Naive thymus-derived CD4-positive, alpha-beta T cell (primary cell): ENCODE data around the gene ELMO2. TPM values are rescaled to one million over a fixed set of nuclear protein-coding genes. Genes with fewer than 3 reads are reported as not detected.
A peak's percentile ranks its signal among the peaks of the same experiment; 100 is the strongest.

ENCODE experiments used
- ATAC-seq: fragments of 150-1000 bp; cut with Tn5 transposase; 2 replicates; pipeline ENCODE4 v1.10.0; 2021; ENCODE audit warnings: mild to moderate bottlenecking, moderate library complexity
- CTCF ChIA-PET: fragments of 350-600 bp; sonication (Branson Sonifier 250); formaldehyde crosslinking; loops from one replicate; lab custom pipeline; 2021; ENCODE audit warnings: antibody characterized with exemption; lab: Charles Lee
- POLR2A ChIA-PET: fragments of 350-600 bp; sonication (Branson Sonifier 250); formaldehyde crosslinking; loops from one replicate; lab custom pipeline; 2021; ENCODE audit warnings: antibody characterized with exemption, inconsistent platforms; lab: Charles Lee
- DNase-seq, 9 donors: peaks; one replicate each; pipeline versions ENCODE4 v3.0.0 to v3.0.0-alpha.2; 2020 to 2022; ENCODE audit warnings: mixed read lengths in 1 of 9
- H3K27ac ChIP-seq: one replicate; pipeline ENCODE4 v1.7.0; 2013; ENCODE audit warnings: mild to moderate bottlenecking, low read depth, low read length, moderate library complexity
- H3K27me3 ChIP-seq, 2 donors: one replicate each; pipeline ENCODE4 v1.7.0; 2013; ENCODE audit warnings: low read length in 2 of 2, mild to moderate bottlenecking in 2 of 2, moderate library complexity in 2 of 2; ENCODE audit not compliant: control insufficient read depth in 2 of 2, insufficient read depth in 2 of 2
- H3K36me3 ChIP-seq, 3 experiments: 1 replicate in 2 of 3; 2 replicates in 1 of 3; pipeline ENCODE4 v1.7.0; 2013; ENCODE audit warnings: low read length in 3 of 3, mild to moderate bottlenecking in 3 of 3, moderate library complexity in 1 of 3; ENCODE audit not compliant: insufficient read depth in 3 of 3, control insufficient read depth in 2 of 3
- H3K4me1 ChIP-seq, 2 donors: one replicate each; pipeline ENCODE4 v1.7.0; 2013; ENCODE audit warnings: low read length in 2 of 2, mild to moderate bottlenecking in 2 of 2, moderate library complexity in 1 of 2; ENCODE audit not compliant: control insufficient read depth in 2 of 2, insufficient read depth in 2 of 2
- H3K4me3 ChIP-seq: 2 replicates; pipeline ENCODE4 v1.7.0; 2013; ENCODE audit warnings: mild to moderate bottlenecking, low read length
- H3K9me3 ChIP-seq, 3 experiments: 1 replicate in 2 of 3; 2 replicates in 1 of 3; pipeline ENCODE4 v1.7.0; 2013; ENCODE audit warnings: low read length in 3 of 3; ENCODE audit not compliant: control insufficient read depth in 2 of 3
- H3K27ac Mint-ChIP-seq, 9 donors: one replicate each; pipeline ENCODE4 v1.8.0; 2020 to 2022; ENCODE audit warnings: mixed read lengths in 9 of 9, mild to moderate bottlenecking in 8 of 9, moderate library complexity in 5 of 9, inconsistent platforms in 2 of 9
- H3K27me3 Mint-ChIP-seq, 5 donors: one replicate each; pipeline ENCODE4 v1.8.0; 2021 to 2022; ENCODE audit warnings: mixed read lengths in 5 of 5, mild to moderate bottlenecking in 1 of 5
- H3K36me3 Mint-ChIP-seq, 5 donors: one replicate each; pipeline ENCODE4 v1.8.0; 2020 to 2022; ENCODE audit warnings: mixed read lengths in 5 of 5, mild to moderate bottlenecking in 3 of 5, inconsistent platforms in 1 of 5
- H3K4me1 Mint-ChIP-seq, 7 donors: one replicate each; pipeline ENCODE4 v1.8.0; 2020 to 2022; ENCODE audit warnings: mixed read lengths in 7 of 7, mild to moderate bottlenecking in 3 of 7, inconsistent platforms in 1 of 7
- H3K4me3 Mint-ChIP-seq, 10 donors: one replicate each; pipeline ENCODE4 v1.8.0; 2020 to 2022; ENCODE audit warnings: mild to moderate bottlenecking in 10 of 10, mixed read lengths in 10 of 10, moderate library complexity in 6 of 10, inconsistent platforms in 2 of 10
- H3K9me3 Mint-ChIP-seq, 11 donors: one replicate each; pipeline ENCODE4 v1.8.0; 2020 to 2022; ENCODE audit warnings: mixed read lengths in 11 of 11, mild to moderate bottlenecking in 4 of 11, inconsistent platforms in 1 of 11, moderate library complexity in 1 of 11
- intact Hi-C, 2 donors: fragments of 100-400 bp; cut with micrococcal nuclease; formaldehyde crosslinking; loops; one replicate each; pipeline ENCODE4 v1.15.1; 2023
- polyA plus RNA-seq, 2 donors: library from polyadenylated mRNA; unstranded; fragments of 300-500 nt; fragmentation: Illumina TruSeq; gene quantifications; one replicate each; pipeline ENCODE4 v1.2.3, GENCODE V29; 2021
- total RNA-seq, 6 experiments: library from RNA in 5 of 6; stranded (reverse) in 5 of 6; gene quantifications; 1 replicate in 5 of 6; 2 replicates in 1 of 6; pipeline ENCODE4 v1.2.3 and lab custom pipeline; 2021 to 2026

Gene ELMO2
- total and polyA plus RNA-seq, 7 experiments from 2014 or later: 35.6 to 104 (median 52.3) TPM

GRCh38 chr20:46411637-46412036 lies 5.2 kb upstream of the ELMO2 start:
- POLR2A ChIA-PET: interaction anchor here (1.7 kb wide), 1 partner anchor 46 kb away, joined by 4 read pairs; no protein-coding TSS in a partner anchor
- DNase-seq: no peak
- Mint-ChIP-seq H3K27me3 (peaks cover 4 to 43% (median 21%) of the 10 kb centered on the region in 5 donors), H3K9me3 (peaks cover 0 to 4% (median 0%) of the 10 kb centered on the region in 11 donors), H3K27ac (peak overlapping the region in 1 of 9 donors; percentile 32), H3K36me3 (peaks cover 0 to 4% (median 0%) of the 10 kb centered on the region in 5 donors), H3K4me1 (peaks cover 13 to 31% (median 28%) of the 10 kb centered on the region in 7 donors), H3K4me3 (no peak overlapping the region)
- no peak for ATAC-seq
- Histone ChIP-seq H3K4me1 (peaks cover 9 to 11% of the 10 kb centered on the region in 2 donors), H3K27ac (no peak overlapping the region), H3K4me3 (no peak overlapping the region), H3K9me3 (no peaks in the 10 kb centered on the region), H3K27me3 (no peaks in the 10 kb centered on the region), H3K36me3 (no peaks in the 10 kb centered on the region)
- CTCF ChIA-PET: interaction anchor here (0.6 to 2.7 kb wide), 8 partner anchors 9 to 109 kb away, joined by 3 to 14 read pairs (median 3); no protein-coding TSS in a partner anchor
- intact Hi-C loops: loop anchor here (1.0 kb wide), 1 partner anchor 104 kb away; no protein-coding TSS in a partner anchor

GRCh38 chr20:46408281-46408731 lies 1.9 kb upstream of the ELMO2 start:
- Histone ChIP-seq H3K4me1 (peaks cover 22 to 31% of the 10 kb centered on the region in 2 donors), H3K36me3 (peaks cover 0 to 7% (median 0%) of the 10 kb centered on the region in 3 experiments), H3K27ac (no peak overlapping the region), H3K4me3 (no peak overlapping the region), H3K9me3 (no peaks in the 10 kb centered on the region), H3K27me3 (no peaks in the 10 kb centered on the region)
- Mint-ChIP-seq H3K27me3 (peaks cover 0 to 17% (median 3%) of the 10 kb centered on the region in 5 donors), H3K4me3 (peak overlapping the region in 2 of 10 donors; percentile 5 to 96), H3K4me1 (peaks cover 28 to 59% (median 51%) of the 10 kb centered on the region in 7 donors), H3K9me3 (no peaks in the 10 kb centered on the region), H3K36me3 (peaks cover 0 to 7% (median 0%) of the 10 kb centered on the region in 5 donors), H3K27ac (peak overlapping the region in 3 of 9 donors; percentile 62 to 96 (median 90))
- intact Hi-C loops: no loop called here
- ChIA-PET POLR2A (interaction anchor here (0.7 to 4.5 kb wide), 3 partner anchors 39 to 59 kb away, joined by 3 to 69 read pairs (median 5); no protein-coding TSS in a partner anchor), CTCF (interaction anchor here (1.0 to 3.0 kb wide), 5 partner anchors 35 to 101 kb away, joined by 4 to 17 read pairs (median 12); no protein-coding TSS in a partner anchor)
- ATAC-seq: no peak
- DNase-seq: no peak

GRCh38 chr20:46407671-46407996 lies 1.2 kb upstream of the ELMO2 start:
- Mint-ChIP-seq H3K4me3 (peak overlapping the region; percentile 5 to 96 (median 95)), H3K27ac (peak overlapping the region in 8 of 9 donors; percentile 87 to 97 (median 94)), H3K27me3 (peaks cover 0 to 12% (median 0%) of the 10 kb centered on the region in 5 donors), H3K4me1 (peaks cover 32 to 66% (median 58%) of the 10 kb centered on the region in 7 donors), H3K9me3 (no peaks in the 10 kb centered on the region), H3K36me3 (peaks cover 0 to 10% (median 0%) of the 10 kb centered on the region in 5 donors)
- ChIA-PET POLR2A (interaction anchor here (0.9 to 4.5 kb wide), 7 partner anchors 11 to 473 kb away, joined by 3 to 69 read pairs (median 4); partner anchors contain the start of gene PCIF1), CTCF (interaction anchor here (1.0 to 3.0 kb wide), 7 partner anchors 34 to 421 kb away, joined by 3 to 17 read pairs (median 9); no protein-coding TSS in a partner anchor)
- DNase-seq (no peak), ATAC-seq (no peak)
- Histone ChIP-seq H3K9me3 (no peaks in the 10 kb centered on the region), H3K4me3 (no peak overlapping the region), H3K27ac (peak overlapping the region; percentile 97), H3K27me3 (no peaks in the 10 kb centered on the region), H3K4me1 (peaks cover 26 to 37% of the 10 kb centered on the region in 2 donors), H3K36me3 (peaks cover 0 to 7% (median 0%) of the 10 kb centered on the region in 3 experiments)
- intact Hi-C loops: loop anchor here (2.0 kb wide), 1 partner anchor 281 kb away; the partner anchor contains the start of gene TP53RK (in 2 of the 2)

GRCh38 chr20:46406986-46407670 lies 713 bp upstream of the ELMO2 start:
- Mint-ChIP-seq H3K4me3 (peak overlapping the region; percentile 88 to 97 (median 95)), H3K27me3 (peaks cover 0 to 8% (median 0%) of the 10 kb centered on the region in 5 donors), H3K36me3 (peaks cover 0 to 14% (median 0%) of the 10 kb centered on the region in 5 donors), H3K4me1 (peaks cover 37 to 71% (median 63%) of the 10 kb centered on the region in 7 donors), H3K27ac (peak overlapping the region; percentile 87 to 97 (median 93)), H3K9me3 (peaks cover 0 to under 1% (median 0%) of the 10 kb centered on the region in 11 donors)
- ChIA-PET CTCF (interaction anchor here (0.5 to 3.0 kb wide), 9 partner anchors 43 to 637 kb away, joined by 3 to 17 read pairs (median 4); no protein-coding TSS in a partner anchor), POLR2A (interaction anchor here (0.9 to 4.5 kb wide), 10 partner anchors 8 to 472 kb away, joined by 3 to 69 read pairs (median 4); partner anchors contain the start of gene PCIF1)
- peaks cover 31 to 42% of the 10 kb centered on the region in 2 donors for H3K4me1 ChIP-seq
- H3K27ac ChIP-seq: peak overlapping the region; percentile 97
- H3K4me3 ChIP-seq: peak overlapping the region; percentile 86
- H3K27me3 ChIP-seq: no peaks in the 10 kb centered on the region
- intact Hi-C loops: loop anchor here (1.0 to 2.0 kb wide), 7 partner anchors 43 to 472 kb away; partner anchors contain the start of genes TP53RK (in 2 of the 2) and ZNF335 (in 1 of the 2)
- no peaks in the 10 kb centered on the region for H3K9me3 ChIP-seq
- peak; percentile 57 for ATAC-seq
- peak; percentile 56 to 85 (median 82) for DNase-seq
- H3K36me3 ChIP-seq: peaks cover 0 to 7% (median 0%) of the 10 kb centered on the region in 3 experiments

GRCh38 chr20:46402331-46402811 lies 4.0 kb downstream of the ELMO2 start:
- peak overlapping the region; percentile 16 to 87 (median 74) for H3K4me3 Mint-ChIP-seq
- H3K36me3 ChIP-seq: peaks cover 0 to 13% (median 4%) of the 10 kb centered on the region in 3 experiments
- ChIA-PET CTCF (interaction anchor here (1.0 to 1.4 kb wide), 3 partner anchors 9 to 95 kb away, joined by 3 read pairs; no protein-coding TSS in a partner anchor), POLR2A (interaction anchor here (3.4 kb wide), 1 partner anchor 38 kb away, joined by 47 read pairs; no protein-coding TSS in a partner anchor)
- intact Hi-C loops: no loop called here
- H3K9me3 ChIP-seq: no peaks in the 10 kb centered on the region
- DNase-seq (no peak), ATAC-seq (no peak)
- no peaks in the 10 kb centered on the region for H3K27me3 ChIP-seq
- no peaks in the 10 kb centered on the region for H3K27me3 Mint-ChIP-seq
- peaks cover 59 to 71% of the 10 kb centered on the region in 2 donors for H3K4me1 ChIP-seq
- peaks cover 62 to 91% (median 80%) of the 10 kb centered on the region in 7 donors for H3K4me1 Mint-ChIP-seq
- peaks cover 0 to 17% (median 0%) of the 10 kb centered on the region in 5 donors for H3K36me3 Mint-ChIP-seq
- peak overlapping the region; percentile 77 to 96 (median 93) for H3K27ac Mint-ChIP-seq
- H3K27ac ChIP-seq: peak overlapping the region; percentile 79
- H3K4me3 ChIP-seq: peak overlapping the region; percentile 9
- peaks cover 0 to 2% (median 0%) of the 10 kb centered on the region in 11 donors for H3K9me3 Mint-ChIP-seq
